Measurements from ENCODE around the gene MEIS1.

DNA sequence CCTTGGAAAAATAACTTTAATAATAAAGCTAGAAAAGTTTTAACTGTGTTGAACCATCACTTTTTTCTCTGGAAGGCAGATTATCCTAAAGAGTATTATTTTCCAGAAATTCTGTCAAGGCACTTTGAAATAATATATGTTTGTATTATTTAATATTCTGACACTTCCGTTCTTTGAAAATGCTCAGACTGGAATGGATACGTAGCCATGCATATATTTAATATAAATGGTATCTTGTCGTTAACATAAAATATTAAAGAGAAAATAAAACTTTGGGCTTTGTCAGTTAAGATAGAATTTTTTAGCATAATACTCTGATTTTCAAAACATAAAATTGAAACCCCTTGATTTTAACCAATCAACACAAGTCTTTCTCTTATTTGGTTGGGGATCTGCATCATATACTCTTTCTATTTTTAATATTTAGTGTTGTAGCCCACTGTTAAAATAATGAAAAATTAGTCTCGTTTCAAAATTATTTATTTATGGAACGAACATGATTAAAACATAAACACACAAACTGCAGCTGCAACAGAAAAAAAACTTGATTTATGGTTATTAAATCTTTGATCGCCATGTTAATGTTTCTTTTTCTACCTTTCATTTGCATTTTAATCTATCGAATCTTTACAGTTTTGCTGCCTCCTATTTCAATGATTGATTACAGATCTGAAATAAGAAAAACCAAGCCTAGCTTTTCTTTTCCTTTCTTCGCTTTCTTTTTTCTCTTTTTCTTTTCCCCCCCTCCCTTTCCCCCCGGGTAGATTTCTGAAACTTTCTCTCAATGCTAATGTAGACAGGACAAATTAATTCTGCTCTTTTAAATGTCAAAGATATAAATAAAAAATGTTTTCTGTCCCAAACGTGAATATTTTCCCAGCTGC, 145.5 kb downstream of the MEIS1 start:
- TF ChIP-seq, protein P1, sequence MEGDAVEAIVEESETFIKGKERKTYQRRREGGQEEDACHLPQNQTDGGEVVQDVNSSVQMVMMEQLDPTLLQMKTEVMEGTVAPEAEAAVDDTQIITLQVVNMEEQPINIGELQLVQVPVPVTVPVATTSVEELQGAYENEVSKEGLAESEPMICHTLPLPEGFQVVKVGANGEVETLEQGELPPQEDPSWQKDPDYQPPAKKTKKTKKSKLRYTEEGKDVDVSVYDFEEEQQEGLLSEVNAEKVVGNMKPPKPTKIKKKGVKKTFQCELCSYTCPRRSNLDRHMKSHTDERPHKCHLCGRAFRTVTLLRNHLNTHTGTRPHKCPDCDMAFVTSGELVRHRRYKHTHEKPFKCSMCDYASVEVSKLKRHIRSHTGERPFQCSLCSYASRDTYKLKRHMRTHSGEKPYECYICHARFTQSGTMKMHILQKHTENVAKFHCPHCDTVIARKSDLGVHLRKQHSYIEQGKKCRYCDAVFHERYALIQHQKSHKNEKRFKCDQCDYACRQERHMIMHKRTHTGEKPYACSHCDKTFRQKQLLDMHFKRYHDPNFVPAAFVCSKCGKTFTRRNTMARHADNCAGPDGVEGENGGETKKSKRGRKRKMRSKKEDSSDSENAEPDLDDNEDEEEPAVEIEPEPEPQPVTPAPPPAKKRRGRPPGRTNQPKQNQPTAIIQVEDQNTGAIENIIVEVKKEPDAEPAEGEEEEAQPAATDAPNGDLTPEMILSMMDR (conservative IDR thresholded peaks at IDR 0.05; ENCODE audit: low read depth, low read length): no peak
- TF ChIP-seq EZH2phosphoT487 (IDR thresholded peaks at IDR 0.05; ENCODE audit: borderline replicate concordance, low read length): no peak
- TF ChIP-seq EZH2 (IDR thresholded peaks at IDR 0.05; ENCODE audit: low read length, unreplicated experiment): no peak
